HepG2 (cell line): Measurements from ENCODE around the gene NUDT3. TPM values are rescaled to one million over a fixed set of nuclear protein-coding genes. Genes with fewer than 3 reads are reported as not detected.

Source experiments
- ARHGAP35 ChIP-seq: sonication (generic); formaldehyde crosslinking; IDR thresholded peaks from 2 replicates; pipeline ENCODE4 v1.9.0; 2022; ENCODE audit warnings: mild to moderate bottlenecking, inconsistent platforms, moderate library complexity, missing genetic modification reagents, borderline replicate concordance
- CBX1 ChIP-seq: IDR thresholded peaks from one replicate; pipeline ENCODE4 v1.6.1; 2016; ENCODE audit warnings: antibody characterized with exemption, low read depth
- CTCF ChIP-seq: sonication (generic); formaldehyde crosslinking; IDR thresholded peaks from 2 replicates; pipeline ENCODE4 v1.5.0; 2020; ENCODE audit warnings: mild to moderate bottlenecking, missing genetic modification reagents, moderate library complexity
- EEA1 ChIP-seq: sonication (generic); formaldehyde crosslinking; IDR thresholded peaks from 2 replicates; pipeline ENCODE4 v1.5.1; 2020; ENCODE audit warnings: mild to moderate bottlenecking, missing genetic modification reagents, borderline replicate concordance
- ELF1 ChIP-seq: sonication (generic); formaldehyde crosslinking; IDR thresholded peaks from 2 replicates; pipeline ENCODE4 v1.4.0; 2020; ENCODE audit warnings: missing genetic modification reagents
- EP300 ChIP-seq, 3 experiments: sonication (generic) in 1 of 3; formaldehyde crosslinking in 1 of 3; IDR thresholded peaks; 2 replicates each; pipeline versions ENCODE4 v1.5.1 to v1.6.1; 2011 to 2020; ENCODE audit warnings: low read depth in 2 of 3, low read length in 2 of 3, borderline replicate concordance in 1 of 3, improper control_type of control experiment in 1 of 3, mild to moderate bottlenecking in 1 of 3, missing genetic modification reagents in 1 of 3, moderate library complexity in 1 of 3
- GPBP1L1 ChIP-seq: sonication (generic); formaldehyde crosslinking; IDR thresholded peaks from 2 replicates; pipeline ENCODE4 v1.5.0; 2020; ENCODE audit warnings: mild to moderate bottlenecking, missing genetic modification reagents
- HDAC2 ChIP-seq: sonication (generic); formaldehyde crosslinking; IDR thresholded peaks from 2 replicates; pipeline ENCODE4 v1.4.0; 2020; ENCODE audit warnings: missing genetic modification reagents
- HOXA3 ChIP-seq: sonication (generic); formaldehyde crosslinking; IDR thresholded peaks from 2 replicates; pipeline ENCODE4 v1.5.0; 2020; ENCODE audit warnings: missing genetic modification reagents
- KLF16 ChIP-seq, 2 experiments: sonication (generic) in 1 of 2; formaldehyde crosslinking in 1 of 2; IDR thresholded peaks; 2 replicates each; pipeline versions ENCODE4 v1.6.1 to v1.8.0; 2016 to 2023; ENCODE audit warnings: missing genetic modification reagents in 2 of 2, missing compliant biosample characterization in 1 of 2
- MAF1 ChIP-seq: sonication (generic); formaldehyde crosslinking; IDR thresholded peaks from 2 replicates; pipeline ENCODE4 v1.5.0; 2020; ENCODE audit warnings: missing genetic modification reagents, borderline replicate concordance
- SALL1 ChIP-seq: sonication (generic); formaldehyde crosslinking; IDR thresholded peaks from 2 replicates; pipeline ENCODE4 v1.8.0; 2022; ENCODE audit warnings: mild to moderate bottlenecking, missing genetic modification reagents
- SOX6 ChIP-seq, 2 experiments: fragments of 450-650 bp in 1 of 2; sonication (generic) in 1 of 2; formaldehyde crosslinking in 1 of 2; IDR thresholded peaks; 2 replicates each; pipeline versions ENCODE4 v1.4.0 to v1.6.1; 2017 to 2020; ENCODE audit warnings: antibody characterized with exemption in 1 of 2, mild to moderate bottlenecking in 1 of 2, missing genetic modification reagents in 1 of 2
- TIGD3 ChIP-seq: sonication (generic); formaldehyde crosslinking; IDR thresholded peaks from 2 replicates; pipeline ENCODE4 v1.5.1; 2020; ENCODE audit warnings: mild to moderate bottlenecking, missing genetic modification reagents, borderline replicate concordance
- U2AF1 ChIP-seq: fragments of 200-400 bp; formaldehyde crosslinking; optimal IDR thresholded peaks from 2 replicates; pipeline ENCODE3; 2017; ENCODE audit warnings: mild to moderate bottlenecking, low read depth, low read length
- ZBTB14 ChIP-seq: sonication (generic); formaldehyde crosslinking; IDR thresholded peaks from 2 replicates; pipeline ENCODE4 v1.4.0; 2020; ENCODE audit warnings: missing genetic modification reagents
- ZEB1 ChIP-seq: IDR thresholded peaks from 2 replicates; pipeline ENCODE4 v1.6.1; 2012; ENCODE audit warnings: mild to moderate bottlenecking, low read depth, inconsistent platforms; ENCODE audit not compliant: insufficient replicate concordance
- ZMAT3 ChIP-seq: sonication (generic); formaldehyde crosslinking; conservative IDR thresholded peaks from 2 replicates; pipeline ENCODE4 v1.7.0; 2021; ENCODE audit warnings: missing genetic modification reagents
- ZMAT5 ChIP-seq: sonication (generic); formaldehyde crosslinking; IDR thresholded peaks from 2 replicates; pipeline ENCODE4 v1.5.0; 2020; ENCODE audit warnings: mild to moderate bottlenecking, low read depth, missing genetic modification reagents, borderline replicate concordance
- ZNF143 ChIP-seq: sonication (generic); formaldehyde crosslinking; IDR thresholded peaks from 2 replicates; pipeline ENCODE4 v1.4.0; 2020; ENCODE audit warnings: missing genetic modification reagents
- ZNF292 ChIP-seq: sonication (generic); formaldehyde crosslinking; IDR thresholded peaks from 2 replicates; pipeline ENCODE4 v1.8.1; 2022; ENCODE audit warnings: mild to moderate bottlenecking, low read depth, missing genetic modification reagents, borderline replicate concordance
- ZNF598 ChIP-seq: sonication (generic); formaldehyde crosslinking; IDR thresholded peaks from 2 replicates; pipeline ENCODE4 v1.5.1; 2020; ENCODE audit warnings: mild to moderate bottlenecking, missing genetic modification reagents, borderline replicate concordance
- polyA plus RNA-seq, 8 experiments: library from polyadenylated mRNA; depleted of rRNA in 3 of 8; stranded (reverse) in 7 of 8; unstranded in 1 of 8; fragments of >200 nt; fragmentation: Illumina TruSeq in 4 of 8; extraction: Trizol in 4 of 8; gene quantifications; 2 replicates each; pipeline versions ENCODE4 v1.2.1 to v1.2.3, GENCODE V29; 2011 to 2016; ENCODE audit warnings: low read depth in 4 of 8, missing spikeins in 1 of 8, mixed read lengths in 1 of 8; ENCODE audit not compliant: insufficient read depth in 1 of 8
- total RNA-seq, 5 experiments: library from RNA; depleted of rRNA; stranded (reverse); fragments of >200 nt; fragmentation: Illumina TruSeq; extraction: Trizol; gene quantifications; 2 replicates each; pipeline ENCODE4 v1.2.3, GENCODE V29; 2016; ENCODE audit warnings: low read depth in 1 of 5

Gene NUDT3
- total and polyA plus RNA-seq, 2 of the 13 experiments (the other 11 are each of a cell fraction or from before 2014, with no cell fraction given) = 20.2 to 20.6 TPM

GRCh38 chr6:34390531-34391472, 1.7 kb downstream of the NUDT3 start (continued):
- no peak for TF ChIP-seq ZNF292
- no peak for TF ChIP-seq ZMAT3 (CRISPR knock-in tag)
- TF ChIP-seq EEA1 = no peak
- no peak for TF ChIP-seq GPBP1L1 (CRISPR knock-in tag)
- TF ChIP-seq MAF1 = no peak
- TF ChIP-seq ZBTB14 = no peak
- TF ChIP-seq ARHGAP35 (CRISPR knock-in tag) = no peak
- peak; percentile 46; the same call in 1 of the 2 replicates for TF ChIP-seq HOXA3 (CRISPR knock-in tag)
- TF ChIP-seq ZEB1 = no peak
- 0 out of 4 replicates have a peak, but pooled peaks of 1 of the 2 experiments have one; percentile 5 for TF ChIP-seq EP300 (IDR thresholded peaks at IDR 0.05; ENCODE audit: low read depth in 2 of 2, low read length in 2 of 2)
- TF ChIP-seq EP300 (CRISPR knock-in tag; IDR thresholded peaks at IDR 0.05; ENCODE audit: borderline replicate concordance) = no peak
- TF ChIP-seq TIGD3 = no peak
- TF ChIP-seq ZMAT5 = no peak
- no peak for TF ChIP-seq CTCF
- no peak for TF ChIP-seq U2AF1
- 0 out of 2 replicates have a peak, but pooled peaks have one; percentile 18 for TF ChIP-seq HDAC2 (CRISPR knock-in tag)
- TF ChIP-seq SOX6 (IDR thresholded peaks at IDR 0.05) = no peak
- no peak for TF ChIP-seq SOX6 (CRISPR knock-in tag; IDR thresholded peaks at IDR 0.05)
- TF ChIP-seq ZNF143 = no peak
- no peak for TF ChIP-seq ELF1 (CRISPR knock-in tag)
- peak in 1 of 2 experiments; percentile 53; a peak in 1 of 4 replicates for TF ChIP-seq KLF16 (CRISPR knock-in tag; IDR thresholded peaks at IDR 0.05)
- peak; percentile 27; the same call in 1 of the 2 replicates for TF ChIP-seq SALL1 (CRISPR knock-in tag)
- TF ChIP-seq ZNF598 (CRISPR knock-in tag) = no peak
- TF ChIP-seq CBX1 = no peak
